Neutrophil (primary cell): Measurements from ENCODE around the gene WNT11.

Source experiments
- H3K27ac ChIP-seq: fragments of 200-600 bp; sonication (generic); 2 replicates; pipeline ENCODE4 v1.5.1; 2016; ENCODE audit warnings: mild to moderate bottlenecking, moderate library complexity
- H3K27me3 ChIP-seq: fragments of 200-600 bp; sonication (generic); 2 replicates; pipeline ENCODE4 v1.6.0; 2016; ENCODE audit warnings: mild to moderate bottlenecking
- H3K36me3 ChIP-seq: fragments of 200-600 bp; sonication (generic); 2 replicates; pipeline ENCODE4 v1.5.1; 2017
- H3K4me1 ChIP-seq, 2 experiments: fragments of 200-600 bp in 1 of 2; sonication (generic) in 1 of 2; 1 replicate in 1 of 2; 2 replicates in 1 of 2; pipeline versions ENCODE4 v1.5.1 to v1.6.1; 2013 to 2016; ENCODE audit warnings: low read depth in 1 of 2, low read length in 1 of 2, mild to moderate bottlenecking in 1 of 2, moderate library complexity in 1 of 2; ENCODE audit not compliant: control insufficient read depth in 1 of 2, insufficient read depth in 1 of 2
- H3K4me3 ChIP-seq, 2 experiments: fragments of 200-600 bp in 1 of 2; sonication (generic) in 1 of 2; 1 replicate in 1 of 2; 2 replicates in 1 of 2; pipeline ENCODE4 v1.5.1; 2013 to 2016; ENCODE audit warnings: low read depth in 1 of 2, low read length in 1 of 2, mild to moderate bottlenecking in 1 of 2, moderate library complexity in 1 of 2
- H3K9me3 ChIP-seq: fragments of 200-600 bp; sonication (generic); 2 replicates; pipeline ENCODE4 v1.5.1; 2016
- TF ChIP-seq, protein P1 (sequence below): fragments of 200-600 bp; sonication (generic); IDR thresholded peaks from 2 replicates; pipeline ENCODE4 v1.5.1; 2016; ENCODE audit warnings: antibody characterized with exemption

Gene WNT11

DNA sequence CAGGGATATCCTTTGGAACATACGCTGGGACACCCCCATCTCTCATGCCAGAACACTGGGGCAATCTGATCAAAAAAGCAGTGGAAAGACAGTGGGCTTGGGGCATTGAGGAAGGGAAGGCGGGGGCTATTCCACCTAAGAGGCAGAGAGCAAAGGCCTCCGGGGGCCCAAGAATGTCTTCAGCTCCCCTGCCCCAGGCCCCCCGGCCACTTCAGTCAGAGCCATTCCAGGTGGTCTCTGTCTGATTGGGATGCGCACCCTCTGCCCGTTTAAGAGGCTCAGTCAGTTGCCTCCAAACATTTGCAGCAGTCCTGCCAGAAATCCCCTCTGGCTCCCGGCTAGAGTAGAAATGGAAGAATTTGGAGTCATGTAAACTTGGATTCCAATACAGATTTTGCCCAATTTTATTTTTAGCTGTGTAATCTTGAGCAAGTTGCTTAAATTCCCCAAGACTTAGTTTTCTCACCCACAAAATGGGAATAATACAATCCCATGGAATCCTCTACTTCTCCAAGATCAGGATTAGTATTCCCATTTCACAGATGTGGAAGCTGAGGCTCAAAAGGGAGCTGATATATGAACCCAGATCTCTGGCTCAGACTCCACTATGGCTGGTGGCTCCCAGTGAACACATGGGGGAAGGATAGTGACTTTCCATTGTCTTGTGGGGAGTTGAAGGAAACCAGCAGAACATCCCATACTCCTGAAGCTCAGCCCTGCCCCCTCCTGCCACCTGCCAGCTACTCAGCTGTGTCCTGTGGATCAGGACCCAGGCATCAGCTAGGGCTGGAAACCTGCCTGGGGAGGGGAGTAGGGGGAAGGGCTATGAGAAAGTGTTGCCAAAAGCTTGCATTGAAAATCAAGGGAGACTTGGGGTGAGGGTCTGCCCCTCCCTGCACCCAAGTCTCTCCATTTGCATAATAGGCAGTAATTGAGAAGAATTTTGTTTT, 6.1 kb upstream of the WNT11 start:
- H3K27me3 ChIP-seq: peaks cover 68% of the 10 kb centered on the region
- TF ChIP-seq, protein P1, sequence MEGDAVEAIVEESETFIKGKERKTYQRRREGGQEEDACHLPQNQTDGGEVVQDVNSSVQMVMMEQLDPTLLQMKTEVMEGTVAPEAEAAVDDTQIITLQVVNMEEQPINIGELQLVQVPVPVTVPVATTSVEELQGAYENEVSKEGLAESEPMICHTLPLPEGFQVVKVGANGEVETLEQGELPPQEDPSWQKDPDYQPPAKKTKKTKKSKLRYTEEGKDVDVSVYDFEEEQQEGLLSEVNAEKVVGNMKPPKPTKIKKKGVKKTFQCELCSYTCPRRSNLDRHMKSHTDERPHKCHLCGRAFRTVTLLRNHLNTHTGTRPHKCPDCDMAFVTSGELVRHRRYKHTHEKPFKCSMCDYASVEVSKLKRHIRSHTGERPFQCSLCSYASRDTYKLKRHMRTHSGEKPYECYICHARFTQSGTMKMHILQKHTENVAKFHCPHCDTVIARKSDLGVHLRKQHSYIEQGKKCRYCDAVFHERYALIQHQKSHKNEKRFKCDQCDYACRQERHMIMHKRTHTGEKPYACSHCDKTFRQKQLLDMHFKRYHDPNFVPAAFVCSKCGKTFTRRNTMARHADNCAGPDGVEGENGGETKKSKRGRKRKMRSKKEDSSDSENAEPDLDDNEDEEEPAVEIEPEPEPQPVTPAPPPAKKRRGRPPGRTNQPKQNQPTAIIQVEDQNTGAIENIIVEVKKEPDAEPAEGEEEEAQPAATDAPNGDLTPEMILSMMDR: no peak
- no peaks in the 10 kb centered on the region for H3K36me3 ChIP-seq

DNA sequence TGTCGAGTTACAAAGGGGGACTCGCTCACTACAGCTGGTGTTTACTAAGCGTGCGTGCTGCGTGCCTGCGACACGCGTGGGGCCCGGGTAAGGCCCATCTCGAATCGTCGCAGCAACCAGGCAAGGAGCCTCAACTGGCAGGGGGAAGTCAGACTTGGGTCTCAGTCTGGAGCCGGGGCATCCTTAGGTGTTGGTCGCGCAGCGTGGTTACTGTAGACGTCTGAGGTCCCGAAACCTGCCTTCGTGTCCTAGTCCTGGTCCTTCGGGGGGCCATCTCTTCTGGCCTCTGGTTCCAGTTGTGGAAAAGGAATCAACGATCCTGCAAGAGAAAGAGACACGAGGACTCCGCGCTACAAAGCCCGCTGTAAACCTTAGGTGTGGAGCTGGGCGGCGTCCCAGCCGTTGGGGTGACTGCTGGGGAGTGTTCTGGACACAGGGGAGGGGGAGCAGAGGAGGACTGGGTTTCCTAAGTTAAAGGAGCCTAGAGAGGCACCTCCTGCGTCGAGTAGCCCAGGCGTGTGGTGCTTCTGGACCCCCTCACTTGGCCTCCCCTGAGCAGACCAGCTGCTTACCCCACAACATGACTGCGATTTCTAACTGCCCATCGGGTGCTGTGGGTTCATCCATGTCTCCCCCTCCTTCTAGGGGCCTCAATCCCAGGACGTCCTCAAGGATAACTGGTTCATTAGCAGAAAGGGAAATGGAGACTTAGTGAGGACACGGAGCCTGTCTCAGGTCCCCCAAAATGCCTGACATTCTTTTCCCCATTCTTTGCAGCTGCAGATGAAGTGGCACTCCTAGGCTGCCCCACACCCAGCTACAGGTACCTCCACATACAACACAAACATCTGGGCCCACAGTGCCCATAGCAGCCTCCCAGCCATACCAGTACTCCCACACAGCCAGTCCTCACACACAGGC, 4.9 kb upstream of the WNT11 start:
- Histone ChIP-seq H3K4me1 (peaks cover 44 to 48% of the 10 kb centered on the region in 2 experiments), H3K4me3 (no peak overlapping the region), H3K9me3 (no peaks in the 10 kb centered on the region), H3K36me3 (no peaks in the 10 kb centered on the region), H3K27me3 (peaks cover 80% of the 10 kb centered on the region), H3K27ac (no peak overlapping the region)
- TF ChIP-seq, protein P1: no peak

More for the DNA sequence above, 6.1 kb upstream of the WNT11 start:
- no peak overlapping the region for H3K4me3 ChIP-seq
- H3K4me1 ChIP-seq: peaks cover 32 to 37% of the 10 kb centered on the region in 2 experiments
- no peak overlapping the region for H3K27ac ChIP-seq
- H3K9me3 ChIP-seq: no peaks in the 10 kb centered on the region

DNA sequence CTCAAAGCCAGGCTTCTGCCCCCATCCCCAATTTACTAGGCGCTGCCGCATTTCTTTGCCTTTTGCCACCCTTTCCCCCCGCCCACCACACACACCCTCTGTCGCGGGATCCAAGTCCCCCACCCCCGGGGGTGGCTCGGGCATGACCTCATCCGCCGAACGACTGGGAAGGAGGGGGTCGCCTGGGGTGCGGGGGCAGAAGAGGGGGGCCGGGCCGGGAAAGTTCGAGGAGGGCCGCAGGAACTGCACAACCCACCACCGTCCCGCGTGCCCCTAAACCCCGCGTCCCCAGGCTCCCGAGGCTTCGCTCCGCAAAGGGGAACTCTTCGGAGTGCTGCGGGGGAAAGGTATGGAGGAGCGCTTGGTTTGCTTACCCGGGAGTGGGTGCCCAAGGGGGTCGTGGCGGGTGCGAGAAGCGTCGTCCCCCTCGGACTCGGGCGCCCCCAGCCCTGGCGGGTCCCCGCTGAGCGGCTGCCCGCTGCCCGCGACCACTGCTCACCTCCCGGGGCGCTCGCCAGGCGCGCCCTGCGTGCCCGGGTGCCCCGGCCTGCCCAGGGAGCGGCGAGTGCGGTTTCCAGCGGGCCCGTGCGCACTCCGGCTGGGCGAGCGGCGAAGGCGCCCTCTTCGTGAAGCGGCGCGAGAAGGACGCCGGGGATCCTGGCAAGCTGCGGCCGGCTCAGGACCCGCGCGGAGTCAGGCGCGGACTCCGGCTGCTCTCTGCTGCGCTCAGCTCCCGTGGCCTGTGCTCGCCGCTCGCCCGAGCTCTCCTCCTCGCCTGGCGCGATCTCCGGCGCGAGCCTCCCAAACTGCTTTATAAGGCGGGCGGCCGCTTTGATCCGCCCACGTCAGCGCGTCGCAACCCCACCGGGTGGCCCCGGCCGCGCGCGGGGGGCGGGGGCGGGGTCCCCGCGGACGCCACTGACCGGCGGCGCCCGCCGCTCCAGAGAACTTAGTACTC, 4.0 kb upstream of the WNT11 start:
- Histone ChIP-seq H3K9me3 (no peaks in the 10 kb centered on the region), H3K27me3 (peaks cover 89% of the 10 kb centered on the region), H3K4me1 (peaks cover 50 to 53% of the 10 kb centered on the region in 2 experiments), H3K27ac (no peak overlapping the region), H3K4me3 (peak overlapping the region in 1 of 2 experiments; percentile 62), H3K36me3 (no peaks in the 10 kb centered on the region)
- TF ChIP-seq, protein P1: no peak

DNA sequence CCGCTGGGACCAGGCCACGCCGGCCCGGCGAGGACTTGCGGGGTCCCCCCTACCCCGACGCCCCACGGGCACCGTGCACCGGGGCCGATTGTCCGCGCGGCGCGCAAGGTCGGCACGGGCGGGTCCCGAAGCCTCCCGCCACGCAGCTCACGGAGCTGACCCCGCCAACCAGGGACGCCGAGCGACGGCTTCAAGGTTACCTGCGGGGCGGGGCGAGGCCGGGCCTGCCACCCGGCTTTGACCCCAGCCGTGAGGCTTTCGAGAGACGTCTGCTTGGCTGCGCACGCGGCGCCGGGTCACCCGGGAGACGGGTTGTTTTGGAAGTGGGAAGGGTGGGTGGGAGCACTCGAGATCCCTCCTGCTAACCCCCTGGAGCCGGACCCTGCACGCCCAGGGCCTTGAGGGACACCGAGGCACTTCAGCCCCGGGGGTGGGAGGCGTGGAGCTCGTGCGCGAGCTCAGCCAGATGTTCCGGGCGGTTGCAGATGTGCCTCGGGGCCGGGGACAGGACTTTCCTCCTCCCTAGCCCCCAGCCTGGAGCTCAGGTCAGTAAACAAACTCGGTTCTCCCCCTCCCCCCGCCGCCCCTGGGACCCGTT, 3.2 kb upstream of the WNT11 start:
- Histone ChIP-seq H3K27ac (no peak overlapping the region), H3K4me3 (peak overlapping the region; percentile 62 to 63), H3K36me3 (no peaks in the 10 kb centered on the region), H3K27me3 (peaks cover 97% of the 10 kb centered on the region), H3K9me3 (no peaks in the 10 kb centered on the region), H3K4me1 (peaks cover 50 to 53% of the 10 kb centered on the region in 2 experiments)
- TF ChIP-seq, protein P1: no peak
